ENCODE data around the gene PTGER3. TPM values are rescaled to one million over a fixed set of nuclear protein-coding genes. Genes with fewer than 3 reads are reported as not detected.
A peak's percentile ranks its signal among the peaks of the same experiment; 100 is the strongest.

PTGER3 gene
- total RNA-seq, 4 donors from 2014 or later, result 0.31 to 10.3 (median 0.57) TPM

- H3K36me3 ChIP-seq, result peaks cover 0 to 17% (median 6%) of the 10 kb centered on the region in 3 donors
- TF ChIP-seq POLR2A (IDR thresholded peaks at IDR 0.05), result no peak
- TF ChIP-seq CTCF (IDR thresholded peaks at IDR 0.05), result no peak
- intact Hi-C loops (cut with DNase I), result no loop called here
- WGBS, 2 donors, result 70 to 84% methylated on average over 2 to 7 of the region's 7 CpGs
- no peaks in the 10 kb centered on the region for H3K9me3 ChIP-seq
- H3K27me3 ChIP-seq, result peaks cover 0 to 4% (median 0%) of the 10 kb centered on the region in 4 donors
- peak overlapping the region in 3 of 4 donors; percentile 88 to 93 (median 91) for H3K27ac ChIP-seq
- no peak for DNase-seq
- peaks cover 4 to 35% (median 10%) of the 10 kb centered on the region in 3 donors for H3K4me1 ChIP-seq
- H3K4me3 ChIP-seq, result peak overlapping the region in 3 of 4 donors; percentile 70 to 90 (median 71)
These were observed 34.1 kb upstream of the PTGER3 start for GRCh38 chr1:71081697-71082080.

- Histone ChIP-seq H3K36me3 (peaks cover 0 to 24% (median 11%) of the 10 kb centered on the region in 3 donors), H3K27ac (peak within 1 kb of the TSS; percentile 83 to 93 (median 90)), H3K4me3 (peak within 1 kb of the TSS; percentile 70 to 90 (median 73)), H3K27me3 (peaks cover 0 to 4% (median 0%) of the 10 kb centered on the region in 4 donors), H3K9me3 (no peaks in the 10 kb centered on the region), H3K4me1 (peaks cover 4 to 35% (median 10%) of the 10 kb centered on the region in 3 donors)
- peak; percentile 39 for DNase-seq
- intact Hi-C loops (cut with DNase I), result no loop called here
- peak in 3 of 4 donors; percentile 47 to 72 (median 50) for TF ChIP-seq POLR2A (IDR thresholded peaks at IDR 0.05)
- peak; percentile 36 to 75 (median 66) for TF ChIP-seq CTCF (IDR thresholded peaks at IDR 0.05)
- 0% methylated on average over 31 of the region's 33 CpGs for WGBS, 2 donors
These were observed 33.4 kb upstream of the PTGER3 start, which contains the start of gene ZRANB2 for GRCh38 chr1:71080739-71081696. Gene ZRANB2 (minus strand): TSS chr1:71081035. CDS start chr1:71080995, 40 bp downstream.

- peak overlapping the region; percentile 83 to 93 (median 90) for H3K27ac ChIP-seq
- peaks cover 0 to 31% (median 15%) of the 10 kb centered on the region in 3 donors for H3K36me3 ChIP-seq
- H3K4me3 ChIP-seq, result peak overlapping the region; percentile 70 to 90 (median 73)
- intact Hi-C loops (cut with DNase I), result no loop called here
- DNase-seq, result no peak
- WGBS, 2 donors, result 0 to 1% methylated on average over 17 of the region's 17 CpGs
- no peaks in the 10 kb centered on the region for H3K9me3 ChIP-seq
- TF ChIP-seq POLR2A (IDR thresholded peaks at IDR 0.05) (no peak), CTCF (IDR thresholded peaks at IDR 0.05) (no peak)
- H3K4me1 ChIP-seq, result peaks cover 4 to 35% (median 10%) of the 10 kb centered on the region in 3 donors
- peaks cover 0 to 4% (median 0%) of the 10 kb centered on the region in 4 donors for H3K27me3 ChIP-seq
These were observed 32.7 kb upstream of the PTGER3 start for GRCh38 chr1:71080230-71080738.

GRCh38 chr1:71074681-71075080, 27.1 kb upstream of the PTGER3 start:
- intact Hi-C loops (cut with DNase I), result no loop called here
- H3K27me3 ChIP-seq, result no peaks in the 10 kb centered on the region
- H3K36me3 ChIP-seq, result peaks cover 4 to 87% (median 30%) of the 10 kb centered on the region in 3 donors

More at GRCh38 chr1:71074681-71075080, 27.1 kb upstream of the PTGER3 start:
- Histone ChIP-seq H3K4me1 (peaks cover 4 to 25% (median 7%) of the 10 kb centered on the region in 3 donors), H3K27ac (no peak overlapping the region), H3K4me3 (no peak overlapping the region), H3K9me3 (no peaks in the 10 kb centered on the region)
- WGBS, 2 donors, result 82 to 100% methylated on average over 1 of the region's 1 CpG
- no peak for DNase-seq
- TF ChIP-seq POLR2A (IDR thresholded peaks at IDR 0.05) (no peak), CTCF (IDR thresholded peaks at IDR 0.05) (no peak)
